Lung (tissue), 12 donors: ENCODE measurements around the gene DCP1A. TPM values are rescaled to one million over a fixed set of nuclear protein-coding genes. Genes with fewer than 3 reads are reported as not detected.
"Not testable (repeated sequence)": the region's sequence is repeated elsewhere in the genome, so short reads cannot be mapped to it uniquely, and the experiment has no call there.

Experiments used
- ATAC-seq: fragments of 200-7000 bp; cut with Tn5 transposase; one replicate; pipeline ENCODE4 v1.9.1; 2020; ENCODE audit warnings: moderate number of reproducible peaks; ENCODE audit not compliant: insufficient read depth, low FRiP score
- DNase-seq, 3 donors: peaks; one replicate each; pipeline ENCODE4 v3.0.0-alpha.2; 2013 to 2017
- H3K27ac ChIP-seq, 2 donors: one replicate each; pipeline ENCODE4 v1.5.1; 2013; ENCODE audit warnings: mild to moderate bottlenecking in 2 of 2, moderate library complexity in 2 of 2, control low read depth in 1 of 2, inconsistent platforms in 1 of 2, low read depth in 1 of 2, low read length in 1 of 2
- H3K27me3 ChIP-seq, 3 donors: one replicate each; pipeline ENCODE4 v1.5.1; 2013; ENCODE audit warnings: low read length in 2 of 3; ENCODE audit not compliant: control insufficient read depth in 3 of 3, insufficient read depth in 3 of 3
- H3K36me3 ChIP-seq, 4 donors: one replicate each; pipeline ENCODE4 v1.5.1; 2013; ENCODE audit warnings: low read length in 4 of 4, mild to moderate bottlenecking in 1 of 4, moderate library complexity in 1 of 4; ENCODE audit not compliant: control insufficient read depth in 4 of 4, insufficient read depth in 4 of 4
- H3K4me1 ChIP-seq, 5 donors: one replicate each; pipeline ENCODE4 v1.5.1; 2013; ENCODE audit warnings: low read length in 5 of 5, mild to moderate bottlenecking in 2 of 5, moderate library complexity in 1 of 5; ENCODE audit not compliant: control insufficient read depth in 5 of 5, insufficient read depth in 5 of 5
- H3K4me3 ChIP-seq: one replicate; pipeline ENCODE4 v1.5.1; 2013; ENCODE audit warnings: mild to moderate bottlenecking, control low read depth, moderate library complexity
- H3K9ac ChIP-seq, 2 donors: one replicate each; pipeline ENCODE4 v1.5.1; 2013; ENCODE audit warnings: low read length in 2 of 2, control low read depth in 1 of 2; ENCODE audit not compliant: insufficient read depth in 1 of 2
- H3K9me3 ChIP-seq, 4 donors: one replicate each; pipeline ENCODE4 v1.5.1; 2013; ENCODE audit warnings: low read length in 3 of 4, mild to moderate bottlenecking in 1 of 4, moderate library complexity in 1 of 4; ENCODE audit not compliant: control insufficient read depth in 4 of 4, insufficient read depth in 3 of 4
- WGBS, 2 donors: extraction: QIAGEN DNeasy Blood & Tissue Kit; methylation state at CpG; one replicate each; pipeline ENCODE4 v1.1.7; 2013; 5-methylcytosine and 5-hydroxymethylcytosine counted together
- polyA plus RNA-seq, 2 donors: library from polyadenylated mRNA; stranded (reverse); fragments of 200-250 nt; gene quantifications; one replicate each; pipeline ENCODE4 v1.2.1, GENCODE V29; 2013
- total RNA-seq, 2 donors: library from RNA; depleted of rRNA in 1 of 2; stranded (reverse); fragments of >200 nt in 1 of 2; gene quantifications; one replicate each; pipeline ENCODE4 v1.2.1, GENCODE V29; 2014 to 2021
- TF ChIP-seq, protein P1 (sequence below): IDR thresholded peaks from 2 replicates; pipeline ENCODE4 v1.5.1; 2012; ENCODE audit warnings: mild to moderate bottlenecking; ENCODE audit errors: control extremely low read depth, extremely low read depth
- donor health status: control.
- donor health status: control.
- donor health status: Bipolar disorder and iron deficiency.
- donor health status: healthy.
- donor health status: DM: yes; HTN: yes; CAD: no.

The DCP1A gene
- total and polyA plus RNA-seq, 4 donors: 5.9 to 29.3 (median 14.9) TPM

DNA sequence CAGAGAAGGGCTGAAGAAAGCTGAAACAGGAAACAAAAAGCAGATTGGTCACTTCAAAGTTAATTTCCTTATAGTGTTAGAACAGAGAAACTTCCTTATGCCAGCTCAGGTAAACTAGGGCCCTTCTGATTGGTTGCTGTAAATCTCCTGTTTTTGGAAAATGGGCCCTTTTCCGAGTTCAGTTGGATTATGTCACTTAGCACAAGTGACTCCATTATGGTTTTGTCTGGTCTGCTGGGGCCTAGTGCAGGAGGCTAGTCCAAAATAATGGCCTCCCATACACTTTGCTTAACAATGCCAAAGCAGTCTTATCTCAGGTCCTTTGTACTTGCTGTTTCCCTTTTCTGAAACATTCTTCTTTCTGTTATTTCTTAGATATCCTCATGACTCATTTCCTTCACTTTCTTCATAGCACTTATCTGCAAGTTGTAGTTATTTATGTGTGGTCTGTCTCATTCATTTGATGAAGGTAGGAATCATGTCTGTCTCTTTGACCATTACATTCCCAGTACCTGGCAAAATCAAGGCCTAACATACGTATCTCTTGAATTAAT is 7.7 kb upstream of the DCP1A start:
- Histone ChIP-seq H3K27ac (no peak overlapping the region), H3K9ac (no peak overlapping the region)
- TF ChIP-seq, protein P1, sequence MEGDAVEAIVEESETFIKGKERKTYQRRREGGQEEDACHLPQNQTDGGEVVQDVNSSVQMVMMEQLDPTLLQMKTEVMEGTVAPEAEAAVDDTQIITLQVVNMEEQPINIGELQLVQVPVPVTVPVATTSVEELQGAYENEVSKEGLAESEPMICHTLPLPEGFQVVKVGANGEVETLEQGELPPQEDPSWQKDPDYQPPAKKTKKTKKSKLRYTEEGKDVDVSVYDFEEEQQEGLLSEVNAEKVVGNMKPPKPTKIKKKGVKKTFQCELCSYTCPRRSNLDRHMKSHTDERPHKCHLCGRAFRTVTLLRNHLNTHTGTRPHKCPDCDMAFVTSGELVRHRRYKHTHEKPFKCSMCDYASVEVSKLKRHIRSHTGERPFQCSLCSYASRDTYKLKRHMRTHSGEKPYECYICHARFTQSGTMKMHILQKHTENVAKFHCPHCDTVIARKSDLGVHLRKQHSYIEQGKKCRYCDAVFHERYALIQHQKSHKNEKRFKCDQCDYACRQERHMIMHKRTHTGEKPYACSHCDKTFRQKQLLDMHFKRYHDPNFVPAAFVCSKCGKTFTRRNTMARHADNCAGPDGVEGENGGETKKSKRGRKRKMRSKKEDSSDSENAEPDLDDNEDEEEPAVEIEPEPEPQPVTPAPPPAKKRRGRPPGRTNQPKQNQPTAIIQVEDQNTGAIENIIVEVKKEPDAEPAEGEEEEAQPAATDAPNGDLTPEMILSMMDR: no peak

DNA sequence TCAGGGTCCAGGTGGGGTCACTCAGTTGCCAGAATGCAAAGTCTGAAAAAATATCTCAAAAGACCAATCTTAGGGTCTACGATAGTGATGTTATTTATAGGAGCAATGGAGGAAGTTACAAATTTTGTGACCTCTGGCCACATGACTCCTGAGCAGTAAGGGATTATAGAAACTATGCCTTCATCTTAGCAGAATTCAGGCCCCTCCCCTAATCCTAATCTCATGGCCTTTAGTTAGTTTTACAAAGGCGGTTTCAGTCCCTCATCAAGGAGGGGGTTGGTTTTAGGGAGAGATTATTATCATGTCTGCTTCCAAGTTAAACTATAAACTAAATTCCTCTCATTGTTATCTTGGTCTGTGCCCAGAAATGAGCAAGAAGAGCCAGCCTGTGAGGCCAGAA is 5.9 kb upstream of the DCP1A start:
- TF ChIP-seq, protein P1: no peak
- 61 to 71% methylated on average over 2 of the region's 2 CpGs for WGBS, 2 donors
- Histone ChIP-seq H3K36me3 (no peaks in the 10 kb centered on the region), H3K9ac (no peak overlapping the region), H3K9me3 (no peaks in the 10 kb centered on the region), H3K27ac (no peak overlapping the region), H3K4me3 (no peak overlapping the region), H3K4me1 (peaks cover 0 to 10% (median 0%) of the 10 kb centered on the region in 5 donors), H3K27me3 (no peaks in the 10 kb centered on the region)
- DNase-seq (no peak), ATAC-seq (no peak)

More for the DNA sequence above, 7.7 kb upstream of the DCP1A start:
- Histone ChIP-seq H3K27me3 (no peaks in the 10 kb centered on the region), H3K4me3 (no peak overlapping the region), H3K36me3 (no peaks in the 10 kb centered on the region), H3K9me3 (no peaks in the 10 kb centered on the region), H3K4me1 (peaks cover 0 to 10% (median 0%) of the 10 kb centered on the region in 5 donors)
- DNase-seq (no peak), ATAC-seq (no peak)
- 82 to 87% methylated on average over 2 of the region's 2 CpGs for WGBS, 2 donors

DNA sequence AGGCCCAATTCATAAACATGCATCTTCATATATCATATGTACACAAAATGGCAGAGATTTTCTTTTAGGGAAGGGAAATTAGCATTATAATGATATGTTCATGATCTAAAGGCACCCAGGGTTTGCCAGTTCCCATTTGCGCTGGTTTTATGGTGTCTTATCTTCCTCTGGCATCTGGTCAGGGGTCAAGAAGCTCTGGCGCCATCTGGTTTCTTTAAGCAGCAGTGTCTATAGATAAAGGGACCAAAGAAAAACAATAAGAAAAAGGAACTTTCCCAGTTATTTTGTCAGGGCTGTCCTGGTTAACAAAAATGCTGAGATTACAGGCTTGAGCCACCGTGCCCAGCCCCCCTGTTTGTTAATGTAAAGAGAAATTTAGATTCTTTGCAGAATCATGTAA is 3.3 kb upstream of the DCP1A start:
- 9 to 18% methylated on average over 3 of the region's 3 CpGs for WGBS, 2 donors
- H3K27ac ChIP-seq: no peak overlapping the region
- no peak overlapping the region for H3K9ac ChIP-seq
- DNase-seq (peak; percentile 32 to 69 (median 62)), ATAC-seq (no peak)
- no peaks in the 10 kb centered on the region for H3K36me3 ChIP-seq
- TF ChIP-seq, protein P1: no peak
- H3K9me3 ChIP-seq: no peaks in the 10 kb centered on the region
- no peaks in the 10 kb centered on the region for H3K27me3 ChIP-seq
- H3K4me1 ChIP-seq: peaks cover 0 to 15% (median 3%) of the 10 kb centered on the region in 5 donors
- H3K4me3 ChIP-seq: no peak overlapping the region

DNA sequence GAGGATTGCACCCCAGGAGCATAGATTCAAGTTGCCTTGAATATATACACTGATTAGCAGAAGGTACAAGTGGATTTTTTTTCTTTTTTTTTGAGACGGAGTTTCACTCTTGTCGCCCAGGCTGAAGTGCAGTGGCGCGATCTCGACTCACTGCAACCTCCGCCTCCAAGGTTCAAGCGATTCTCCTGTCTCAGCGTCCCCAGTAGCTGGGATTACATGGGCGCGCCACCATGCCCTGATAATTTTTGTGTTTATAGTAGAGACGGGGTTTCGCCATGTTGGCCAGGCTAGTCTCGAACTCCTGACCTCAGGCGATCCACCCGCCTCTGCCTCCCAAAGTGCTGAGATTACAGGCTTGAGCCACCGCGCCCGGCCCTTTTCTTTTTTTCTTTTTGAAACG is 775 bp upstream of the DCP1A start:
- WGBS, 2 donors: 81 to 84% methylated on average over 19 of the region's 19 CpGs
- H3K4me1 ChIP-seq: peaks cover 0 to 24% (median 3%) of the 10 kb centered on the region in 5 donors
- H3K27ac ChIP-seq: peak overlapping the region; percentile 81 to 93
- DNase-seq, H3K9me3 ChIP-seq, ATAC-seq, H3K4me3 ChIP-seq, H3K27me3 ChIP-seq, H3K36me3 ChIP-seq: not testable (repeated sequence)
- peak overlapping the region; percentile 85 to 88 for H3K9ac ChIP-seq
